Esophagus muscularis mucosa (tissue), 4 donors: ENCODE results near the gene CLDN10. TPM values are rescaled to one million over a fixed set of nuclear protein-coding genes. Genes with fewer than 3 reads are reported as not detected.
"Not testable (repeated sequence)": the region's sequence is repeated elsewhere in the genome, so short reads cannot be mapped to it uniquely, and the experiment has no call there.

ENCODE experiments used
- DNase-seq: peaks from one replicate; pipeline ENCODE4 v3.0.0-alpha.2; 2017; ENCODE audit errors: extremely low spot score
- H3K27ac ChIP-seq, 4 donors: fragments of 200-600 bp; sonication (generic); replicated peaks in 1 of 4; 1 replicate in 3 of 4; 2 replicates in 1 of 4; pipeline ENCODE4 v1.5.1; 2016 to 2019; ENCODE audit warnings: mild to moderate bottlenecking in 1 of 4
- H3K27me3 ChIP-seq, 4 donors: fragments of 200-600 bp; sonication (generic); one replicate each; pipeline versions ENCODE4 v1.5.1 to v1.6.0; 2016 to 2019
- H3K36me3 ChIP-seq, 4 donors: fragments of 200-600 bp; sonication (generic); one replicate each; pipeline ENCODE4 v1.5.1; 2016 to 2019
- H3K4me1 ChIP-seq, 4 donors: fragments of 200-600 bp; sonication (generic); one replicate each; pipeline ENCODE4 v1.5.1; 2016 to 2019
- H3K4me3 ChIP-seq, 4 donors: fragments of 200-600 bp; sonication (generic); 1 replicate in 2 of 4; 2 replicates in 2 of 4; pipeline ENCODE4 v1.5.1; 2016 to 2019; ENCODE audit warnings: mild to moderate bottlenecking in 4 of 4, moderate library complexity in 1 of 4
- H3K9me3 ChIP-seq, 4 donors: fragments of 200-600 bp; sonication (generic); 1 replicate in 3 of 4; 2 replicates in 1 of 4; pipeline ENCODE4 v1.5.1; 2016 to 2019
- CTCF ChIP-seq, 3 experiments: fragments of 200-600 bp in 2 of 3; fragments of 450-650 bp in 1 of 3; sonication (generic) in 2 of 3; IDR thresholded peaks; one replicate each; pipeline ENCODE4 v1.5.1; 2017 to 2019; ENCODE audit warnings: antibody characterized with exemption in 3 of 3, mild to moderate bottlenecking in 2 of 3, moderate library complexity in 1 of 3
- EP300 ChIP-seq: sonication (generic); formaldehyde crosslinking; IDR thresholded peaks from one replicate; pipeline ENCODE4 v1.6.1; 2017; ENCODE audit warnings: antibody characterized with exemption
- POLR2A ChIP-seq: fragments of 450-650 bp; IDR thresholded peaks from one replicate; pipeline ENCODE4 v1.6.1; 2017; ENCODE audit warnings: antibody characterized with exemption, moderate library complexity, mild to moderate bottlenecking, low read depth
- POLR2AphosphoS5 ChIP-seq, 2 donors: sonication (generic); formaldehyde crosslinking; IDR thresholded peaks; one replicate each; pipeline ENCODE4 v1.6.1; 2017; ENCODE audit warnings: antibody characterized with exemption in 2 of 2
- WGBS: methylation state at CpG from one replicate; pipeline ENCODE4 v1.1.5; 2018; 5-methylcytosine and 5-hydroxymethylcytosine counted together
- intact Hi-C: fragments of 100-400 bp; cut with DNase I; formaldehyde crosslinking; loops from one replicate; pipeline ENCODE4 v1.15.1; 2023
- total RNA-seq, 4 donors: library from RNA; depleted of rRNA; stranded (reverse); fragments of >200 nt; gene quantifications; one replicate each; pipeline versions ENCODE4 v1.1.0 to v1.2.1, GENCODE V29; 2016

Gene CLDN10
- total RNA-seq, 4 donors from 2014 or later: 1.2 to 1.9 TPM; not detected in 2

- intact Hi-C loops: no loop called here
- Histone ChIP-seq H3K27ac (no peak overlapping the region), H3K27me3 (no peaks in the 10 kb centered on the region), H3K4me1 (no peaks in the 10 kb centered on the region), H3K36me3 (no peaks in the 10 kb centered on the region), H3K9me3 (no peaks in the 10 kb centered on the region), H3K4me3 (no peak overlapping the region)
- 69% methylated on average over 3 of the region's 3 CpGs for WGBS
- TF ChIP-seq POLR2A (no peak), EP300 (no peak), POLR2AphosphoS5 (IDR thresholded peaks at IDR 0.05) (no peak), CTCF (IDR thresholded peaks at IDR 0.05) (no peak)
- DNase-seq: no peak
These were observed 11.6 kb downstream of the CLDN10 start for GRCh38 chr13:95564091-95564490.

GRCh38 chr13:95564733-95565291 is 12.3 kb downstream of the CLDN10 start:
- H3K27ac ChIP-seq: no peak overlapping the region
- H3K4me1 ChIP-seq: no peaks in the 10 kb centered on the region
- intact Hi-C loops: no loop called here
- H3K4me3 ChIP-seq: no peak overlapping the region
- H3K27me3 ChIP-seq: no peaks in the 10 kb centered on the region
- TF ChIP-seq CTCF (IDR thresholded peaks at IDR 0.05): no peak
- no peak for TF ChIP-seq POLR2AphosphoS5 (IDR thresholded peaks at IDR 0.05)
- no peak for TF ChIP-seq EP300
- TF ChIP-seq POLR2A: no peak
- H3K36me3 ChIP-seq: no peaks in the 10 kb centered on the region
- no peaks in the 10 kb centered on the region for H3K9me3 ChIP-seq
- no peak for DNase-seq
- 43% methylated on average over 5 of the region's 5 CpGs for WGBS

GRCh38 chr13:95565758-95566157 is 13.2 kb downstream of the CLDN10 start:
- H3K4me1 ChIP-seq, H3K36me3 ChIP-seq, H3K27ac ChIP-seq, DNase-seq, H3K9me3 ChIP-seq, intact Hi-C loops, H3K4me3 ChIP-seq, H3K27me3 ChIP-seq: not testable (repeated sequence)
- 100% methylated on average over 1 of the region's 1 CpG for WGBS

- no peak for DNase-seq
- intact Hi-C loops: no loop called here
- H3K27ac ChIP-seq: no peak overlapping the region
- H3K27me3 ChIP-seq: no peaks in the 10 kb centered on the region
- TF ChIP-seq POLR2AphosphoS5 (IDR thresholded peaks at IDR 0.05) (no peak), CTCF (IDR thresholded peaks at IDR 0.05) (no peak), POLR2A (no peak), EP300 (no peak)
- 96% methylated on average over 2 of the region's 2 CpGs for WGBS
- H3K4me3 ChIP-seq: no peak overlapping the region
- no peaks in the 10 kb centered on the region for H3K4me1 ChIP-seq
- H3K36me3 ChIP-seq: no peaks in the 10 kb centered on the region
- no peaks in the 10 kb centered on the region for H3K9me3 ChIP-seq
These were observed 15.6 kb downstream of the CLDN10 start for GRCh38 chr13:95568131-95568530.

- WGBS: 63% methylated on average over 5 of the region's 5 CpGs
- Histone ChIP-seq H3K9me3 (no peaks in the 10 kb centered on the region), H3K4me3 (no peak overlapping the region), H3K36me3 (no peaks in the 10 kb centered on the region), H3K27me3 (no peaks in the 10 kb centered on the region), H3K4me1 (no peaks in the 10 kb centered on the region), H3K27ac (no peak overlapping the region)
- intact Hi-C loops: no loop called here
- TF ChIP-seq CTCF (IDR thresholded peaks at IDR 0.05): no peak
- TF ChIP-seq POLR2A: no peak
- no peak for TF ChIP-seq POLR2AphosphoS5 (IDR thresholded peaks at IDR 0.05)
- no peak for TF ChIP-seq EP300
- no peak for DNase-seq
These were observed 17.5 kb downstream of the CLDN10 start for GRCh38 chr13:95570016-95570415.
